Thyroid gland (tissue), 4 donors: Measurements from ENCODE around the gene MYLK4. TPM values are rescaled to one million over a fixed set of nuclear protein-coding genes. Genes with fewer than 3 reads are reported as not detected.
A peak's percentile ranks its signal among the peaks of the same experiment; 100 is the strongest.

Experiments used
- DNase-seq, 2 donors: peaks; one replicate each; pipeline ENCODE4 v3.0.0-alpha.2; 2019
- H3K27ac ChIP-seq, 3 donors: fragments of 200-600 bp; sonication (generic); 1 replicate in 2 of 3; 2 replicates in 1 of 3; pipeline ENCODE4 v1.5.1; 2016 to 2019; ENCODE audit warnings: mild to moderate bottlenecking in 1 of 3, moderate library complexity in 1 of 3
- H3K27me3 ChIP-seq: fragments of 200-600 bp; sonication (generic); one replicate; pipeline ENCODE4 v1.5.1; 2019
- H3K36me3 ChIP-seq, 2 donors: fragments of 200-600 bp; sonication (generic); one replicate each; pipeline ENCODE4 v1.5.1; 2016 to 2019
- H3K4me1 ChIP-seq, 2 donors: fragments of 200-600 bp; sonication (generic); one replicate each; pipeline ENCODE4 v1.5.1; 2017 to 2019
- H3K4me3 ChIP-seq, 3 donors: fragments of 200-600 bp; sonication (generic); replicated peaks in 1 of 3; 1 replicate in 2 of 3; 2 replicates in 1 of 3; pipeline ENCODE4 v1.5.1; 2016; ENCODE audit warnings: mild to moderate bottlenecking in 1 of 3
- H3K9me3 ChIP-seq: fragments of 200-600 bp; sonication (generic); one replicate; pipeline ENCODE4 v1.5.1; 2017
- CTCF ChIP-seq, 6 experiments: fragments of 200-600 bp in 3 of 6; fragments of 450-650 bp in 3 of 6; sonication (generic) in 3 of 6; IDR thresholded peaks; one replicate each; pipeline ENCODE4 v1.5.1; 2016 to 2019; ENCODE audit warnings: antibody characterized with exemption in 6 of 6, mild to moderate bottlenecking in 2 of 6, inconsistent platforms in 1 of 6, moderate library complexity in 1 of 6
- POLR2A ChIP-seq, 2 donors: fragments of 450-650 bp; IDR thresholded peaks; one replicate each; pipeline ENCODE4 v1.6.1; 2017; ENCODE audit warnings: antibody characterized with exemption in 2 of 2, mild to moderate bottlenecking in 2 of 2, moderate library complexity in 1 of 2
- WGBS, 2 donors: methylation state at CpG; one replicate each; pipeline ENCODE4 v1.1.5; 2017; 5-methylcytosine and 5-hydroxymethylcytosine counted together
- intact Hi-C: fragments of 100-400 bp; cut with DNase I; formaldehyde crosslinking; loops from one replicate; pipeline ENCODE4 v1.15.1; 2023
- total RNA-seq, 4 donors: library from RNA; depleted of rRNA; stranded (reverse); fragments of >200 nt; gene quantifications; one replicate each; pipeline ENCODE4 v1.2.3, GENCODE V29; 2016

MYLK4 gene
- total RNA-seq, 4 donors from 2014 or later, result 0.94 to 1.8 (median 1.1) TPM

GRCh38 chr6:2712102-2712501 lies 38.6 kb downstream of the MYLK4 start:
- Histone ChIP-seq H3K9me3 (no peaks in the 10 kb centered on the region), H3K27me3 (no peaks in the 10 kb centered on the region), H3K27ac (no peak overlapping the region), H3K4me1 (no peaks in the 10 kb centered on the region), H3K36me3 (no peaks in the 10 kb centered on the region), H3K4me3 (no peak overlapping the region)
- intact Hi-C loops, result no loop called here
- DNase-seq, result no peak
- no peak for TF ChIP-seq POLR2A (IDR thresholded peaks at IDR 0.05)
- TF ChIP-seq CTCF (IDR thresholded peaks at IDR 0.05), result no peak
- WGBS, 2 donors, result 90 to 96% methylated on average over 5 of the region's 5 CpGs

- TF ChIP-seq POLR2A (IDR thresholded peaks at IDR 0.05), result no peak
- no peak for TF ChIP-seq CTCF (IDR thresholded peaks at IDR 0.05)
- intact Hi-C loops, result no loop called here
- H3K9me3 ChIP-seq, result no peaks in the 10 kb centered on the region
- no peaks in the 10 kb centered on the region for H3K36me3 ChIP-seq
- H3K4me3 ChIP-seq, result no peak overlapping the region
- H3K27ac ChIP-seq, result no peak overlapping the region
- DNase-seq, result no peak
- no peaks in the 10 kb centered on the region for H3K27me3 ChIP-seq
- H3K4me1 ChIP-seq, result peaks cover 3 to 4% of the 10 kb centered on the region in 2 donors
Measured at GRCh38 chr6:2710412-2710811, 40.3 kb downstream of the MYLK4 start.

GRCh38 chr6:2708456-2708855 lies 42.3 kb downstream of the MYLK4 start:
- H3K27me3 ChIP-seq, result no peaks in the 10 kb centered on the region
- TF ChIP-seq POLR2A (IDR thresholded peaks at IDR 0.05) (no peak), CTCF (IDR thresholded peaks at IDR 0.05) (no peak)
- no peak overlapping the region for H3K27ac ChIP-seq
- intact Hi-C loops, result no loop called here
- no peak for DNase-seq
- H3K9me3 ChIP-seq, result no peaks in the 10 kb centered on the region
- WGBS, 2 donors, result 87 to 89% methylated on average over 5 of the region's 5 CpGs
- peaks cover 4 to 7% of the 10 kb centered on the region in 2 donors for H3K4me1 ChIP-seq
- H3K36me3 ChIP-seq, result no peaks in the 10 kb centered on the region
- no peak overlapping the region for H3K4me3 ChIP-seq

- 34 to 41% methylated on average over 7 of the region's 7 CpGs for WGBS, 2 donors
- intact Hi-C loops, result no loop called here
- no peak for TF ChIP-seq CTCF (IDR thresholded peaks at IDR 0.05)
- no peak for TF ChIP-seq POLR2A (IDR thresholded peaks at IDR 0.05)
Measured at GRCh38 chr6:2706558-2706957, 44.2 kb downstream of the MYLK4 start.

GRCh38 chr6:2705256-2705655 lies 45.5 kb downstream of the MYLK4 start:
- Histone ChIP-seq H3K4me3 (no peak overlapping the region), H3K27me3 (no peaks in the 10 kb centered on the region), H3K4me1 (peaks cover 4 to 7% of the 10 kb centered on the region in 2 donors), H3K36me3 (no peaks in the 10 kb centered on the region), H3K9me3 (no peaks in the 10 kb centered on the region), H3K27ac (peak overlapping the region in 1 of 3 donors; percentile 9)
- WGBS, 2 donors, result 34 to 41% methylated on average over 2 of the region's 2 CpGs
- DNase-seq, result peak; percentile 26 to 39
- TF ChIP-seq POLR2A (IDR thresholded peaks at IDR 0.05) (no peak), CTCF (IDR thresholded peaks at IDR 0.05) (no peak)
- intact Hi-C loops, result no loop called here

More at GRCh38 chr6:2706558-2706957, 44.2 kb downstream of the MYLK4 start:
- H3K9me3 ChIP-seq, result no peaks in the 10 kb centered on the region
- no peak overlapping the region for H3K4me3 ChIP-seq
- no peak overlapping the region for H3K27ac ChIP-seq
- no peaks in the 10 kb centered on the region for H3K27me3 ChIP-seq
- H3K36me3 ChIP-seq, result no peaks in the 10 kb centered on the region
- DNase-seq, result peak; percentile 8 to 35
- peaks cover 4 to 7% of the 10 kb centered on the region in 2 donors for H3K4me1 ChIP-seq
